Raji (cell line): ENCODE data around the gene ARMH3.

Experiments
- POLR2A ChIP-seq: IDR thresholded peaks from 2 replicates; pipeline ENCODE4 v1.6.1; 2011; ENCODE audit warnings: low read depth, low read length, control low read depth; ENCODE audit not compliant: insufficient read depth

The ARMH3 gene

GRCh38 chr10:101830322-101831168 is 225.4 kb downstream of the ARMH3 start:
- TF ChIP-seq POLR2A = peak; percentile 24

GRCh38 chr10:101829561-101830315 is 226.2 kb downstream of the ARMH3 start:
- peak; percentile 50 for TF ChIP-seq POLR2A

GRCh38 chr10:101828766-101829551 is 227.0 kb downstream of the ARMH3 start:
- no peak for TF ChIP-seq POLR2A

- TF ChIP-seq POLR2A = no peak
These were observed 227.9 kb downstream of the ARMH3 start for GRCh38 chr10:101827919-101828600.

- TF ChIP-seq POLR2A = no peak
These were observed 229.0 kb downstream of the ARMH3 start for GRCh38 chr10:101826852-101827434.

- no peak for TF ChIP-seq POLR2A
These were observed 231.2 kb downstream of the ARMH3 start for GRCh38 chr10:101824736-101825135.

- no peak; the same call in 1 of the 2 replicates for TF ChIP-seq POLR2A
These were observed 236.9 kb downstream of the ARMH3 start for GRCh38 chr10:101818872-101819633.

GRCh38 chr10:101818119-101818871 is 237.7 kb downstream of the ARMH3 start, which contains the start of gene OGA:
Gene OGA, minus strand, starts transcription at chr10:101818444. Its CDS starts 422 bp downstream, at chr10:101818022.
- TF ChIP-seq POLR2A = peak; percentile 83

- no peak; the same call in 1 of the 2 replicates for TF ChIP-seq POLR2A
These were observed 238.4 kb downstream of the ARMH3 start for GRCh38 chr10:101817337-101818118.

- no peak for TF ChIP-seq POLR2A
These were observed 239.0 kb downstream of the ARMH3 start for GRCh38 chr10:101816913-101817336.

- no peak for TF ChIP-seq POLR2A
These were observed 239.6 kb downstream of the ARMH3 start for GRCh38 chr10:101816376-101816775.

GRCh38 chr10:101814466-101815071 is 241.4 kb downstream of the ARMH3 start:
- TF ChIP-seq POLR2A = no peak
